VCaP (cell line): ENCODE measurements around the gene UGCG.

Source experiments
- H3K27ac ChIP-seq: fragments of 450-650 bp; 2 replicates; pipeline ENCODE4 v1.5.1; 2017
- TF ChIP-seq, protein P1 (sequence below): fragments of 450-650 bp; conservative IDR thresholded peaks from 2 replicates; pipeline ENCODE4 v1.5.1; 2017; ENCODE audit warnings: mild to moderate bottlenecking, moderate library complexity

UGCG gene

DNA sequence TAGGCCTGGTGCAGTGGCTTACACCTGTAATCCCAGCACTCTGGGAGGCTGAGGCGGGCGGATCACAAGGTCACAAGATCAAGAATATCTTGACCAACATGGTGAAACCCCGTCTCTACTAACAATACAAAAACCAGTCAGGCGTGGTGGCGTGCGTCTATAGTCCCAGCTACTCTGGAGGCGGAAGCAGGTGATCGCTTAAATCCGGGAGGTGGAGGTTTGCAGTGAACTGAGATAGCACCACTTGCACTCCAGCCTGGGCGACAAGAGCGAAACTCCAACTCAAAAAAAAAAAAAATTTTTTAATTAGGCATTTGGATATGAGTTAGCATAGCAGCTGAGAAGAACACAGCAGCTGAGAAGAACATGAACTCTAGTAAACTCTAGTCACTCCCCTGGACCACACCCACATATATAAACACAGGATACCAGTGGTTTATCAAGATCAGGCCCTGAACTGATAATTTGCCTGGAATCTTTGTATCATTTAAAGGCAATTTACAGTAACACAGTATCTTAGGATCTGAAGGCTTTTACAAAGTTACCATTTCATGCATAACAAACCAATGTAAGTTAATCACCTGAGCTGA lies 4.6 kb upstream of the UGCG start:
- peak overlapping the region; percentile 64 for H3K27ac ChIP-seq
- TF ChIP-seq, protein P1, sequence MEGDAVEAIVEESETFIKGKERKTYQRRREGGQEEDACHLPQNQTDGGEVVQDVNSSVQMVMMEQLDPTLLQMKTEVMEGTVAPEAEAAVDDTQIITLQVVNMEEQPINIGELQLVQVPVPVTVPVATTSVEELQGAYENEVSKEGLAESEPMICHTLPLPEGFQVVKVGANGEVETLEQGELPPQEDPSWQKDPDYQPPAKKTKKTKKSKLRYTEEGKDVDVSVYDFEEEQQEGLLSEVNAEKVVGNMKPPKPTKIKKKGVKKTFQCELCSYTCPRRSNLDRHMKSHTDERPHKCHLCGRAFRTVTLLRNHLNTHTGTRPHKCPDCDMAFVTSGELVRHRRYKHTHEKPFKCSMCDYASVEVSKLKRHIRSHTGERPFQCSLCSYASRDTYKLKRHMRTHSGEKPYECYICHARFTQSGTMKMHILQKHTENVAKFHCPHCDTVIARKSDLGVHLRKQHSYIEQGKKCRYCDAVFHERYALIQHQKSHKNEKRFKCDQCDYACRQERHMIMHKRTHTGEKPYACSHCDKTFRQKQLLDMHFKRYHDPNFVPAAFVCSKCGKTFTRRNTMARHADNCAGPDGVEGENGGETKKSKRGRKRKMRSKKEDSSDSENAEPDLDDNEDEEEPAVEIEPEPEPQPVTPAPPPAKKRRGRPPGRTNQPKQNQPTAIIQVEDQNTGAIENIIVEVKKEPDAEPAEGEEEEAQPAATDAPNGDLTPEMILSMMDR = no peak

GRCh38 chr9:111896942-111897600 lies 457 bp downstream of the UGCG start:
- peak overlapping the region; percentile 92 for H3K27ac ChIP-seq
- TF ChIP-seq, protein P1 = peak; percentile 42

- TF ChIP-seq, protein P1 = no peak
- peak overlapping the region; percentile 92 for H3K27ac ChIP-seq
Measured at GRCh38 chr9:111897601-111898137, 1.1 kb downstream of the UGCG start.

GRCh38 chr9:111898331-111899096 lies 1.9 kb downstream of the UGCG start:
- TF ChIP-seq, protein P1 = no peak
- H3K27ac ChIP-seq = peak overlapping the region; percentile 92

DNA sequence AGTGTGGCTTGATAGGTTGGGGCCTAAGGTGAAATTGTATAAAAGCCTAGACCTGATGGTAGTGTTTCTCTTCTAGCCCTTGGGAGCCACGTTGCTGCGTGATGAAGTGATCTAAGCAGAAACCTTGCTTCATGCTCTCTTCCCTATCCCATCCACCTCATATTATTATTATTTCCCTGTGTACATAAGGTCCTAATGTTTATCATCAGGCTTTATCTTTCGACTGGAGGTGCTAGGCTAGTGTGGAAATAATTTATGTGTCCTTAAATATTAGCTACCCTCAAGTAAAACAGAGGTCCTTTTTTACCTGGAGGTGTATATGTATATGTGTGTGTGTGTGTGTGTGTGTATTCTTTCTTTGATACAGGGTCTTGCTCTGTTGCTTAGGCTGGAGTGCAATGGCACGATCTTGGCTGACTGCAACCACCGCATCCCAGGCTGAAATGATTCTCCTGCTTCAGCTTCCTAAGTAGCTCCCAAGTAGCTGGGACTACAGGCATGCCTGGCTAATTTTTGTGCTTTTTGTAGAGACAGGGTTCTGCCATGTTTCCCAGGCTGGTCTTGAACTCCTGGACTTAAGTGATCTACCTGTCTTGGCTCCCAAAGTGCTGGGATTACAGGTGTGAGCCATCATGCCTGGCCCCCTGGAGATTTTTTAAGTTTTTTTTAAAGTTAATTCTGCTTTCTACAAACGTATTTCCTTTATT lies 3.7 kb downstream of the UGCG start:
- TF ChIP-seq, protein P1 = no peak
- H3K27ac ChIP-seq = peak overlapping the region; percentile 92; the same call in 1 of the 2 replicates

- TF ChIP-seq, protein P1 = no peak
- H3K27ac ChIP-seq = no peak overlapping the region
Measured at GRCh38 chr9:111900858-111901612, 4.4 kb downstream of the UGCG start.
